GM04503 (cell line): ENCODE measurements around the gene CCND1.
A peak's percentile ranks its signal among the peaks of the same experiment; 100 is the strongest.

Experiments
- DNase-seq: peaks from one replicate; pipeline ENCODE4 v3.0.0-alpha.2; 2012; ENCODE audit warnings: low read depth

Gene CCND1

DNA sequence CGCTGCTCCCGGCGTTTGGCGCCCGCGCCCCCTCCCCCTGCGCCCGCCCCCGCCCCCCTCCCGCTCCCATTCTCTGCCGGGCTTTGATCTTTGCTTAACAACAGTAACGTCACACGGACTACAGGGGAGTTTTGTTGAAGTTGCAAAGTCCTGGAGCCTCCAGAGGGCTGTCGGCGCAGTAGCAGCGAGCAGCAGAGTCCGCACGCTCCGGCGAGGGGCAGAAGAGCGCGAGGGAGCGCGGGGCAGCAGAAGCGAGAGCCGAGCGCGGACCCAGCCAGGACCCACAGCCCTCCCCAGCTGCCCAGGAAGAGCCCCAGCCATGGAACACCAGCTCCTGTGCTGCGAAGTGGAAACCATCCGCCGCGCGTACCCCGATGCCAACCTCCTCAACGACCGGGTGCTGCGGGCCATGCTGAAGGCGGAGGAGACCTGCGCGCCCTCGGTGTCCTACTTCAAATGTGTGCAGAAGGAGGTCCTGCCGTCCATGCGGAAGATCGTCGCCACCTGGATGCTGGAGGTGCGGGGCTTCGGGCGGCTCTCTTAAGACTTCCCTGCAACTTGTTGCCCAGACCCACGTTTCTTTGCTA, at the start of gene CCND1:
Gene CCND1, plus strand, starts transcription at position 162 of the 587 bp plus-strand sequence. Its CDS starts 158 bp downstream, at position 320.
- peak; percentile 70 for DNase-seq

DNA sequence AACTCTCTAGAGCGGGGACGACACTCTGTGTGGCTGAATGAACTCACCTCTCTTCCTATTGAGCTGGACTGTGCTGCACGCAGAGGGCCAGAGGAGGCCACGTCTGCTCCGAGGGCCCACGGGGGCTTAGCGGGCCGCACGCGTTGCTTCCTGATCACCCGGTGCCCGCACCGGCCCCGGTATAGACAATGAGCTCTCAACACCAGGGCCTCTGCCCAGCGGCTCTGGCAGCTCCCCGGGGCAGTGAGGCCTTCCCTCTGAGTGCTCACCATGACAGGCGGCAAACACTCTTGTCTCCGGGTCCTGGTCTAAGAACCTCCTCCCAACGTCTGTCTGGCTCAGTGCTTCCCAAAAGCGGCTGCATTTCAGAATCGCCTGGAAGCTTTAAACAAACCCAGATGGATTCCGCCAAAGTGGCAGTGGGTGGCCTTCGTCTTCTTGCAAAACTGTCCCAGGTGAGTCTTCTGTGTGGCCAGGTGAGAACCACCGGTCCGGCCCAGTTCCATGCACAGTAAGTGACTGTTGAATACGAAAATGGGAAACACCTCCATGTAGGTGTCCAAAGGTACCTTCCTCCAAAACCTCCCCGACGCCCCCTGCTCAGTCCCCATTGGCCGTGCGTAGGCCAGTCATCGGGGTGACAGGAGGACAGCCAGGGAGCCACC, 47.8 kb upstream of the CCND1 start:
- no peak for DNase-seq

- DNase-seq: no peak
Observed at GRCh38 chr11:69593851-69594250, 47.1 kb upstream of the CCND1 start.

- DNase-seq: no peak
Observed at GRCh38 chr11:69594481-69594880, 46.5 kb upstream of the CCND1 start.

GRCh38 chr11:69595805-69596665, 44.9 kb upstream of the CCND1 start:
- DNase-seq: no peak

- no peak for DNase-seq
Observed at GRCh38 chr11:69598147-69598546, 42.8 kb upstream of the CCND1 start.

DNA sequence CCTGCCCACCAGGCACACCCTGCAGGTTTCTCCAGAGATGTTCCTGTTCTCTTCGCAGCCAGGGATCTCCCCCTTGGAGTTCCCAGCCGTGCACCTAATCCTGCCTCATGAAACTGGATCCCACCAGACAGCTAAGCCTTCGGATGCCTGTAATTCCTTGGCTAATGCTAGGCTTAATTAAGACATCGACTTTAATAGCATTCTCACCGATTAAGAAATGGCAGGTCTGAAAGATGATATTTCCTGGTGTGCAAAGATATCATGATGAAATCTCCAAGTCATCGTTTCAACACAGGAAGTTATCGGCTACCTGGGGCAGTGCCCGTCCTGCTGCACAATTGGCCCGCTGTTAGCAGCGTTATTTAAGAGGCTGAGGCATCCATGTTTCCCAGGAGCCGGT, 41.5 kb upstream of the CCND1 start:
- no peak for DNase-seq

GRCh38 chr11:69600001-69600400, 41.0 kb upstream of the CCND1 start:
- no peak for DNase-seq

DNA sequence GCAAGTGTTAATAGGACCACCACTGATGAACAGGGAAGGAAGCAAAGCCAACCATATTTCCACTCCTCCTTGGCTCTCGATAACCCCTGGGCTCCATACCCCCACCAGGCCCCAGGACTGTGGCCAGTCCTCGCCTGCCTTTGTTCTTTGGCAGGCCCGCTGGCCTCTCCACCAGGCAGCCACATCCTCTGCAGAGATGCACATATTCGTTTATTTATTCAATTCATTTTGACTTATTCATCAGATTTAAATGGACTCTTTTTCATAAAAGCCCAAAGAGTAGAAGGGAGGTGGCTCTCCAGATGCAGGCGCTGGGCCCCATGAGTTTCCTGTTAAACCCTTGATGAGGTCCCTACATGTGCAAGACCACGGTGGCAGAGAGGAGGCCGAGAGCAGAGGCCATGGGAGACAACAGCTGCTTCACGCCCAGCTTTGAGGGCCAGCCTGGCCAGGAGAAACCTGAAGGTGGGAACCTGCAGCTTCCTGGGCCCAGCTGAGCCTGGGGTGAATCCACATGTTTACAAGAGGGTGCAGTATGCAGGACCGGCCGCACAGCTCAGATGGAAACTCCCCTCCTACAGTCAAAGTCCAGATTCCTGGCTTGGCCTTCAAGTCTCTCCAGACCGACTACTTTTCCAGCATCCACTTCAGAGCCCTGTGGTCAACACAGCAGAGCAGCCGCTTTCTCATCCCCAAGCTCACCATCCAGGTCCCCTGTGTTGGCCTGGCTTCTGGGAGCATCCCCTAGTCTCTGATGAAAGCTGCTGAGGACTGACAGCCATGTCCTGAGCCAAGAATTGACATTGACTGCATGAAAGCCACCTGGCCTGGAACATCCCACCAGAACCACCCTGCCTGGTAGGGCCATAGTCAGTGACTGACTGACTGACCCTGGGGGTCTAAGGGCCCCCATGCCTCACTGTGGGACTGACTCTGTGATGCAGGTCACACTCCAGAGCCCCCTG, 39.7 kb upstream of the CCND1 start:
- DNase-seq: no peak

DNA sequence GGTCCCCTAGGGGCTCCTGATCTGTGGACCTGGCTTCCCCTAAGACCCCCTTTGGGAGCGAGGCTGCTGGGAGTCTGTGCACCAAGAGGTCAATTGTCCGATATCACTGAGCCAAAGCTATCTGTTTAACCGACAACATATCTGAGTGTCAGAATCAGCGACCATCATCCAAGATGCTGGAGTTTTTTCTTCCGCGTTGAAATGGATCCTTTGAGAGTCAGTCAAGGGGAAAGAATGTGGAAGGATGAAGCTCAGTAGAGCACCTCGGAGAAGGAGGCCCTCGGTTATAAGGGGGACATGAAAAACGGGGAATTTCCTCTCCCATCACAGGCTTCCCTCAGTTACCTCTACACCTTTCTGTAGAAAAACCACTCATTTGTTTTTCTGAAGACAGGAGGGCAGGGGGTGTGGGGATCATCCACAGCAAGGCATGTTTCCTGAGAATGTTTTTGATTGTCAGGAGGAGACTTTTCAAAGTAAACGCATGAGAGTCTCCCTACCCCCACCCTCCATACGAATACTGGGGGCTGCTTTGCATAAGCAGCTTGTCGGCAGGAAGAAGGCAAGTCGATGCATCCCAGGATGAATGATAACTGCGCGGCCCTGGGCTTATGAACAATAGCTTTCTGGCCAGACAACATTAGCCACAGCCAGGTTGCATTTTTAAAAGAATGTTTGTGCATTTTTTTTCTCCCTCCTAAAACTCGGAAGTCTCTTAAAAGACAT, 37.7 kb upstream of the CCND1 start:
- no peak for DNase-seq

DNA sequence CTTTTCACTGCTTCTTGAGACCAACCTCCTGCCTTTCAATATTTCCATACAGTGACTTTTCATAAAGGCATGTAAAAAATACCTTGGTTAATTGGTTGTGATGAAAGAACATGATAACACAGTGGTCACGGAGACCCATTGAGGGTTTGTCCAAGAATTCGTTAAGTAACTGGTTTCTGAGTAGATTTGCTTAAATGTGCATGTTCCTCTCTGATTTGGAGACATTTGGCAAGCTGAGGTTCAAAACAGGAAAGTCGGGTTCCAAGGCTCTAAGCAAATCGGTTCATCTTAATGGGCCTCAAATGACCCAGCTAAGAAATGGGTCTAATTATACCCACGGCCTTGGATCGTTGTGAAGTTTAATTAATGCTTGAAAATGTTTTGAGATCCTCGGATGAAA, 36.9 kb upstream of the CCND1 start:
- no peak for DNase-seq

- DNase-seq: no peak
Observed at GRCh38 chr11:69605737-69606526, 35.0 kb upstream of the CCND1 start.

DNA sequence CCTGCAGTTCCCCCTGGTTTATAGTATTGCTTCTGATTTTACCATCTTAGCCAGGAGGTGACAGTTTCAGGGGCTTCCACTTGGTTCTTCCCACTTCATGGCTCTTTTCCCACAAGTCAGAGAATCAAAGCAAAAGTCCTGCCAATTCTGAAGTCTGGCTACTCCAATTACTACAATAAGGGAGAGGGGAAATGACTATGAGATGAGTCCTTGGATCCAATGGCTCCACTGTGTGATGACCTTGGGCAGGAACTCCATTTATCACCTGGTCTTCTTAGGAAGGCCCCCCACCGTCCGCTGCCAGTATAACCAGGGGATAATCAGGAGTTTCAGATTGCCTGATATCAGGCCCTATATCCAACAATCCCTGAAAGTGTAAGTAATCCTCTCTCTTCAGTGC, 31.6 kb upstream of the CCND1 start:
- no peak for DNase-seq

GRCh38 chr11:69611548-69612526, 29.1 kb upstream of the CCND1 start:
- no peak for DNase-seq

- DNase-seq: no peak
Observed at GRCh38 chr11:69613594-69613993, 27.4 kb upstream of the CCND1 start.

- DNase-seq: no peak
Observed at GRCh38 chr11:69614085-69614484, 26.9 kb upstream of the CCND1 start.

GRCh38 chr11:69615545-69616278, 25.2 kb upstream of the CCND1 start:
- no peak for DNase-seq

DNA sequence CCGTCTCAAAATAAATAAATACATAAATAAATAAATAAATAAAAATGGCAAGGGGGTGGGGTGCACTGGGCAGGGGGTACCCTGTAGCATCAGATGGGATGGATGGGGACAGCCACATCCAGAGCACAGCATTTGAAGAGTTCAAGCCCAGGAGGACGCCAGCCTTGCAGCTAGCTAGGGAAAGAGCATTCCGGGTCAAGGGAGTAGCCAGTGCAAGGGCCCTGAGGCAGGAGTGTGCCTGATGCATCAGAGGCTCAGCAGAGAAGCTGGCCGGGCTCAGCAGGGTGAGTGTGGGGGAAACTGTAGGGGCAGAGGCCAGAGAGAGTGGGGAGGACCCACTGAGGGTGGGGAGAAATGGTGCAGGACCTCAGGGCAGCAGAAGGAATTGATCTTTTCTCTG, 23.7 kb upstream of the CCND1 start:
- DNase-seq: no peak

DNA sequence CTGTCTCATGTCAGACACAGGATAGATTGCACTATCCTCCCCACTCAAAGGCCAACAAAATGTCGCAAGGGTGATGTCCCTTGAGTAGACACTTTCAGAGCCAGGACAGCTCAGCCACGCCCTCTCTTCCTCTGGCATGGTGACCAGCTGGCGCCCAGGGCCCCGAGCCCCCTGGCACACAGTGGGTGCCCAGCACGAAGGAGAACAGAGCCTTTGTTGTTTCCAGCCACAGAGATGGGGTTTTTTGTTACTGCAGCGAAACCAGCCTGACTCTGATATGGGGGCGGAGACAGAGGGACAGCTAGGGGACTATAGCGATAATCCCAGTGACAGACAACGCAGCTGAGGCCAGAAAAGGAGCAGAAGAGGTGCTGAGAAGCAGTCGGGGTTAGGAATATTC, 23.3 kb upstream of the CCND1 start:
- DNase-seq: no peak
